Measurements from ENCODE around the gene CHPF2.

The CHPF2 gene

GRCh38 chr7:151276666-151277590, 44.6 kb downstream of the CHPF2 start:
- Histone ChIP-seq H3K27me3 (ENCODE audit: low read depth, low read length) (peaks cover 16% of the 10 kb centered on the region; the same call in 1 of the 2 replicates), H4K20me1 (ENCODE audit: insufficient read depth, low read length) (no peaks in the 10 kb centered on the region), H3K36me3 (replicated peaks; ENCODE audit: low read depth, low read length) (no peaks in the 10 kb centered on the region), H3K4me1 (ENCODE audit: low read length) (peaks cover 18% of the 10 kb centered on the region), H3K9me3 (ENCODE audit: insufficient read depth, low read length) (no peaks in the 10 kb centered on the region), H3K79me2 (ENCODE audit: low read length) (no peaks in the 10 kb centered on the region), H3K4me2 (ENCODE audit: low read length) (peak overlapping the region; percentile 86), H3K9ac (ENCODE audit: low read length) (peak overlapping the region; percentile 23; the same call in 1 of the 2 replicates), H3K27ac (ENCODE audit: low read length) (no peak overlapping the region), H2AFZ (ENCODE audit: low read depth, low read length) (peak overlapping the region; percentile 98), H3K4me3 (ENCODE audit: low read length) (peak overlapping the region; percentile 79)
- TF ChIP-seq, protein P1, sequence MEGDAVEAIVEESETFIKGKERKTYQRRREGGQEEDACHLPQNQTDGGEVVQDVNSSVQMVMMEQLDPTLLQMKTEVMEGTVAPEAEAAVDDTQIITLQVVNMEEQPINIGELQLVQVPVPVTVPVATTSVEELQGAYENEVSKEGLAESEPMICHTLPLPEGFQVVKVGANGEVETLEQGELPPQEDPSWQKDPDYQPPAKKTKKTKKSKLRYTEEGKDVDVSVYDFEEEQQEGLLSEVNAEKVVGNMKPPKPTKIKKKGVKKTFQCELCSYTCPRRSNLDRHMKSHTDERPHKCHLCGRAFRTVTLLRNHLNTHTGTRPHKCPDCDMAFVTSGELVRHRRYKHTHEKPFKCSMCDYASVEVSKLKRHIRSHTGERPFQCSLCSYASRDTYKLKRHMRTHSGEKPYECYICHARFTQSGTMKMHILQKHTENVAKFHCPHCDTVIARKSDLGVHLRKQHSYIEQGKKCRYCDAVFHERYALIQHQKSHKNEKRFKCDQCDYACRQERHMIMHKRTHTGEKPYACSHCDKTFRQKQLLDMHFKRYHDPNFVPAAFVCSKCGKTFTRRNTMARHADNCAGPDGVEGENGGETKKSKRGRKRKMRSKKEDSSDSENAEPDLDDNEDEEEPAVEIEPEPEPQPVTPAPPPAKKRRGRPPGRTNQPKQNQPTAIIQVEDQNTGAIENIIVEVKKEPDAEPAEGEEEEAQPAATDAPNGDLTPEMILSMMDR (IDR thresholded peaks at IDR 0.05; ENCODE audit: low read depth, low read length): no peak
- no peak for TF ChIP-seq EZH2phosphoT487 (IDR thresholded peaks at IDR 0.05; ENCODE audit: low read depth)

- Histone ChIP-seq H3K9me3 (ENCODE audit: insufficient read depth, low read length) (no peaks in the 10 kb centered on the region), H3K4me3 (ENCODE audit: low read length) (peak overlapping the region; percentile 79), H3K9ac (ENCODE audit: low read length) (no peak overlapping the region), H3K27ac (ENCODE audit: low read length) (no peak overlapping the region), H3K4me1 (ENCODE audit: low read length) (peaks cover 15% of the 10 kb centered on the region), H4K20me1 (ENCODE audit: insufficient read depth, low read length) (no peaks in the 10 kb centered on the region), H2AFZ (ENCODE audit: low read depth, low read length) (peak overlapping the region; percentile 98), H3K79me2 (ENCODE audit: low read length) (no peaks in the 10 kb centered on the region), H3K27me3 (ENCODE audit: low read depth, low read length) (peaks cover 20% of the 10 kb centered on the region; the same call in 1 of the 2 replicates), H3K4me2 (ENCODE audit: low read length) (peak overlapping the region; percentile 86), H3K36me3 (replicated peaks; ENCODE audit: low read depth, low read length) (no peaks in the 10 kb centered on the region)
- TF ChIP-seq EZH2phosphoT487 (IDR thresholded peaks at IDR 0.05; ENCODE audit: low read depth): no peak
Observed at GRCh38 chr7:151277631-151278030, 45.3 kb downstream of the CHPF2 start.

DNA sequence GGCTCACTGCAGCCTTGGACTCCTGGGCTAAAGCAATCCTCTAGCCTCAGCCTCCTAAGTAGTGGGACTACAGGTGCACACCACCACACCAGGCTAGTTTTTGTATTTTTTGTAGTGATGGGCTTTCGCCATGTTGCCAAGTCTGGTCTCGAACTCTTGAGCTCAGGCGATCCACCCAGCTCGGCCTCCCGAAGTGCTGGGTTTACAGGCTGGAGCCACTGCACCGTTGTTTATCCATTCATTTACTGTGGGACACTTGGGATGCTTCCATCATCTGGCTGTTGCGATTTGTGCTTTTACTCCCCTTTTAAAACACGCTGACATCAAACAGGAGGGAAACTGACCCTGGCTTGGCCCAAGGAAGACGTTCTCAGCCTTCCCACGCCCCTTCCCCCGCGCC, 46.7 kb downstream of the CHPF2 start:
- Histone ChIP-seq H3K27ac (ENCODE audit: low read length) (no peak overlapping the region), H3K9ac (ENCODE audit: low read length) (no peak overlapping the region), H3K27me3 (ENCODE audit: low read depth, low read length) (peaks cover 30% of the 10 kb centered on the region), H4K20me1 (ENCODE audit: insufficient read depth, low read length) (no peaks in the 10 kb centered on the region), H2AFZ (ENCODE audit: low read depth, low read length) (no peak overlapping the region), H3K4me3 (ENCODE audit: low read length) (no peak overlapping the region), H3K4me2 (ENCODE audit: low read length) (no peak overlapping the region), H3K9me3 (ENCODE audit: insufficient read depth, low read length) (no peaks in the 10 kb centered on the region), H3K79me2 (ENCODE audit: low read length) (no peaks in the 10 kb centered on the region), H3K36me3 (replicated peaks; ENCODE audit: low read depth, low read length) (no peaks in the 10 kb centered on the region), H3K4me1 (ENCODE audit: low read length) (peaks cover 10% of the 10 kb centered on the region)
- no peak for TF ChIP-seq EZH2phosphoT487 (IDR thresholded peaks at IDR 0.05; ENCODE audit: low read depth)
- TF ChIP-seq, protein P1 (IDR thresholded peaks at IDR 0.05; ENCODE audit: low read depth, low read length): no peak

GRCh38 chr7:151279868-151280267, 47.6 kb downstream of the CHPF2 start:
- H4K20me1 ChIP-seq (ENCODE audit: insufficient read depth, low read length): no peaks in the 10 kb centered on the region

More at GRCh38 chr7:151279868-151280267, 47.6 kb downstream of the CHPF2 start:
- Histone ChIP-seq H3K9ac (ENCODE audit: low read length) (no peak overlapping the region), H3K4me3 (ENCODE audit: low read length) (no peak overlapping the region), H3K36me3 (replicated peaks; ENCODE audit: low read depth, low read length) (no peaks in the 10 kb centered on the region), H3K4me2 (ENCODE audit: low read length) (no peak overlapping the region), H2AFZ (ENCODE audit: low read depth, low read length) (no peak overlapping the region), H3K27me3 (ENCODE audit: low read depth, low read length) (peaks cover 35% of the 10 kb centered on the region), H3K79me2 (ENCODE audit: low read length) (no peaks in the 10 kb centered on the region), H3K9me3 (ENCODE audit: insufficient read depth, low read length) (no peaks in the 10 kb centered on the region), H3K4me1 (ENCODE audit: low read length) (peaks cover 9% of the 10 kb centered on the region), H3K27ac (ENCODE audit: low read length) (no peak overlapping the region)
- TF ChIP-seq, protein P1 (IDR thresholded peaks at IDR 0.05; ENCODE audit: low read depth, low read length): no peak
- no peak for TF ChIP-seq EZH2phosphoT487 (IDR thresholded peaks at IDR 0.05; ENCODE audit: low read depth)

All from OCI-LY3 (cell line).